PC-3 (cell line): Measurements from ENCODE around the gene AMMECR1L.
"Not testable (repeated sequence)": the region's sequence is repeated elsewhere in the genome, so short reads cannot be mapped to it uniquely, and the experiment has no call there.

Experiments used
- EZH2 ChIP-seq: fragments of 300-600 bp; sonication (generic); IDR thresholded peaks from one replicate; pipeline ENCODE4 v1.6.1; 2017; ENCODE audit warnings: antibody characterized with exemption, mild to moderate bottlenecking, low read length; ENCODE audit not compliant: unreplicated experiment
- TF ChIP-seq, protein P1 (sequence below): fragments of 300-600 bp; sonication (generic); conservative IDR thresholded peaks from 2 replicates; pipeline ENCODE4 v1.5.1; 2017; ENCODE audit warnings: antibody characterized with exemption, low read depth, mild to moderate bottlenecking, low read length

DNA sequence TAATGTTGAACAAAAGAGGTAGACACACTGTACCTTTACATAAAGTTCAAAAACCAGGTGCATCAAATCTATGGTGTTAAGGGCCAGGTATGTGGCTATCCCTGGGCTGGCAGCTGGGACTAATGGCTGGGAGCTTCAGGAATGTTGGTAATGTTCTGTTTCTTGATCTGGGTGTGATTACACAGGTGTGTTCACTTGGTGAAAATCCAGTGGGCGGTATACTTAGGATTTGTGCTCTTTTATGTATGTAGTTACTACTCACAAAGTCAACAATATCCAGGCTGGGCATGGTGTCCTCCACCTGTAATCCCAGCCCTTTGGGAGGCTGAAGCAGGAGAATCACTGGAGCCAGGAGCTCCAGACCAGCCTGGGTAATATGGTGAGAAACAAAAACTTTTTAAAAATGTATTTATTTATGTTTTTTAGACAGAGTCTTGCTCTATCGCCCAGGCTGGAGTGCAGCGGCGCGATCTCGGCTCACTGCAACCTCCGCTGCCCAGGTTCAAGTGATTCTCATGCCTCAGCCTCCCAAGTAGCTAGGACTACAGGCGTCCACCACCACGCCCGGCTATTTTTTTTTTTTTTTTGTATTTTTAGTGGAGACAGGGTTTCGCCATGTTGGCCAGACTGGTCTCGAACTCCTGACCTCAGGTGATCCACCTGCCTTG is 22.1 kb upstream of the AMMECR1L start:
- TF ChIP-seq, protein P1, sequence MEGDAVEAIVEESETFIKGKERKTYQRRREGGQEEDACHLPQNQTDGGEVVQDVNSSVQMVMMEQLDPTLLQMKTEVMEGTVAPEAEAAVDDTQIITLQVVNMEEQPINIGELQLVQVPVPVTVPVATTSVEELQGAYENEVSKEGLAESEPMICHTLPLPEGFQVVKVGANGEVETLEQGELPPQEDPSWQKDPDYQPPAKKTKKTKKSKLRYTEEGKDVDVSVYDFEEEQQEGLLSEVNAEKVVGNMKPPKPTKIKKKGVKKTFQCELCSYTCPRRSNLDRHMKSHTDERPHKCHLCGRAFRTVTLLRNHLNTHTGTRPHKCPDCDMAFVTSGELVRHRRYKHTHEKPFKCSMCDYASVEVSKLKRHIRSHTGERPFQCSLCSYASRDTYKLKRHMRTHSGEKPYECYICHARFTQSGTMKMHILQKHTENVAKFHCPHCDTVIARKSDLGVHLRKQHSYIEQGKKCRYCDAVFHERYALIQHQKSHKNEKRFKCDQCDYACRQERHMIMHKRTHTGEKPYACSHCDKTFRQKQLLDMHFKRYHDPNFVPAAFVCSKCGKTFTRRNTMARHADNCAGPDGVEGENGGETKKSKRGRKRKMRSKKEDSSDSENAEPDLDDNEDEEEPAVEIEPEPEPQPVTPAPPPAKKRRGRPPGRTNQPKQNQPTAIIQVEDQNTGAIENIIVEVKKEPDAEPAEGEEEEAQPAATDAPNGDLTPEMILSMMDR = not testable (repeated sequence)
- TF ChIP-seq EZH2 = not testable (repeated sequence)
